Right lung (tissue), 5 donors: Measurements from ENCODE around the gene SGSM2. TPM values are rescaled to one million over a fixed set of nuclear protein-coding genes. Genes with fewer than 3 reads are reported as not detected.
A peak's percentile ranks its signal among the peaks of the same experiment; 100 is the strongest.

ENCODE experiments used
- DNase-seq, 2 donors: peaks; one replicate each; pipeline ENCODE4 v3.0.0-alpha.2; 2013
- polyA plus RNA-seq, 5 donors: library from polyadenylated mRNA; unstranded; fragments of 120-200 nt; gene quantifications; one replicate each; pipeline versions ENCODE4 v1.2.1 to v1.2.3, GENCODE V29; 2013; ENCODE audit warnings: inconsistent platforms in 1 of 5, low replicate concordance in 1 of 5; ENCODE audit not compliant: insufficient read length in 5 of 5, insufficient read depth in 1 of 5

The SGSM2 gene
- polyA plus RNA-seq, 5 donors: 68.8 to 103 (median 86.9) TPM

GRCh38 chr17:2385240-2386210 lies 48.2 kb downstream of the SGSM2 start:
- no peak for DNase-seq

DNA sequence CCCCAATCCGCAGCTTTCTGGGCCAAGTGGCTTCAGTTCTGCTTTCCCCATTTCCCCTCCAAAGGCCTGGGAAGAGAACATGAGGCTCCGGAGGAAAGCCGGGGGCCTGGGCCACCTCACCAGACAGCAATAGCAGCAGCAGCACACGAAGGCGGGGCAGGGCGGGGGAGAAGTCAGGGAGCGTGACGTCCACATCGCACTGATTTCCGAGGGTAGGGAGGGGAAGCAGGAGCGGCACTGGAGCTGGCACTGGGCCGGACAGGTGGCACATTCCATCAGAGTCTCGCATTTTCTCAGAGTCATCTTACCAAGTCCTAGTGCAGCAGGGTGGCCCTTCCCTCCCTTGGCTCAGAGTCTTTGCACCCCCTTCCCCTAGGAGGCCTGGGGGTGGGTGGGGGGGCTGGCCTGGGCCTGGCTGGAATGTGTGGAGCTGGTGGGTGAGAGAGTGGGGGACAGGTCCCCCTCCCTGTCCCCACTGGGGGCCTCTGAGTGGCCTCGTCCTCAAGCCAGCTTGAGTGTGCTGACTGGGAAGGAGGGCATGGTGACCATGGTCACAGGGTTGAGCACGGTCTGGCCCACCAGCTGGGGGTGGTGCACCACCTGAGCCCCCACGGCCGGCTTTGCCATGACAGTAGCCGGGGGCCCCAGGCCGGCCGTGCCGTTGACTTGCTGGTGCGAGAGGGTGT lies 49.2 kb downstream of the SGSM2 start:
- no peak for DNase-seq

DNA sequence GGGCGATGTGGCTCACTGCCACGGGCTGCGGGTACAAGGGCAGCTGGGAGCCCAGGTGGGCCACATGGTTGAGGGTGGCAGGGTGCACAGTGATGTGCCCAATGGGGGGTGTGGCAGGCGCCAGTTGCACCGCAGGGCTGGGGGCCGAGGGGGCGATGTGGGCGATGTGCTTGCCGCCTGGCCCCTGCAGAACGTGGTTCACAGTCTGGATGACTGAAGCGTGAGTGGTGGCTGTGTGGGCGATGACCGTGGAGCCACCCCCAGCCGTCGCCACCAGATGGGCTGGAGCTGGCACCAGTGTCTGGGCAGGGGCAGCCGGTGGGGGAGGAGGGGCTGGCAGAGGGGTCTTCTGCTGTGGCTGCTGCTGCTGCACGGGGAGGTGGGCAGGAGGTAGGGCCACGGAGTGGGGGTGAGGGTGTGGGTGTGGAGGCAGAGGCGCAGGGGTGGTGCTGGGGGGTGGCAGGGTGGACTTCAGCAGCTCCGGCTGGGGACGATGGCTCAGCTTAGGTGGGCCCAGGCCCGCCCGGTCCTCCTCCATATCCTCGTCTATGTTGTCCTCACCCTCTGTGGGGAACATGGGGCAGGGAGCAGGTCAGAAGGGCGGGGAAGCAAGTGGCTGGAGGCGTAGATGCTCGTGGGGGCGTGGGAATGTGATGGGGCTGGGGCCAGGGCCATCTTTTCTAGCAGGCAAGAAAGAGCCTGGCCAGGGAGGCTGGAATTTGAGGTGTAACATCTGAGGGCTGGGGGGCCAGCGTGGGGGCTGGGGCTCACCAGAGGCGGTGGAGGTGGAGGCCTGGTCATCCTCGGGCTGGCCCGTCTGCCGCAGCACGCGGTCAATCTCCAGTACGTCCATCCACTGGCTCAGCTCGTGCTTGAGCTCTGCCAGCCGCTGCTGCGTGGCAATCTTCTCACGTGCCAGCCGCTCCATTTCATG lies 50.1 kb downstream of the SGSM2 start:
- no peak for DNase-seq

DNA sequence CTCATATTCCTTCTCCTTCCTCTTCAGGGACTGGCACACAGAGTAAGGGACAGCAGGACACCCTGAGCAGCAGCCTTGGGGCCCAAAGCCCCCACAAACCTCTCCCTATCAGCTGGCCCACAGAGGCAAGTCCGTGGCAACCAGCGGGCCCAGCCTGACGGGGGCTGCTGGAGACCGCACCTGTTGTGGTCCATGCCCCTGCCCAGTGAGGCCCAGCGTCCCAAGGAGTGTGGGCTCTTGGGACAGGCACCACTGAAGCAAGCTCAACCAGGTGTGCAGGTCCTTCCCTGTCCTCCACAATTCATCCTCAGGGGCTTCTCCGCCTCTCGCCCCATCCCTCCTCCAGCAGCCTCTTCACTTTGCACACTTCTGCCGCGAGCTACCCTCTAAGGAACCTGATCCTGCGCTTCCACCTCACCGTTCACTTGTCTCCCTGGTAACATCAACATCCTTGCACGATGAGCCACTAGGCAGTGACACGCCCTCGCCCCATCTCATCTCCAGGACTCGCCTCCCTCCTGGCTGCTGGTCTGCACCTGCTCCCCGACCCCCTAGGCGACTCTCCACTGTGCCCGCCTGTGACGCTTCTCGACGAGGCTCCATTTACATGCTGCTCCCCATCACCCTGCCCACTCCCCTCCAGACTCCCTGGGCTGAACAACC lies 50.9 kb downstream of the SGSM2 start:
- no peak for DNase-seq

GRCh38 chr17:2388683-2389055 lies 51.4 kb downstream of the SGSM2 start:
- DNase-seq: no peak

- no peak for DNase-seq
Observed at GRCh38 chr17:2390199-2390836, 53.0 kb downstream of the SGSM2 start.

DNA sequence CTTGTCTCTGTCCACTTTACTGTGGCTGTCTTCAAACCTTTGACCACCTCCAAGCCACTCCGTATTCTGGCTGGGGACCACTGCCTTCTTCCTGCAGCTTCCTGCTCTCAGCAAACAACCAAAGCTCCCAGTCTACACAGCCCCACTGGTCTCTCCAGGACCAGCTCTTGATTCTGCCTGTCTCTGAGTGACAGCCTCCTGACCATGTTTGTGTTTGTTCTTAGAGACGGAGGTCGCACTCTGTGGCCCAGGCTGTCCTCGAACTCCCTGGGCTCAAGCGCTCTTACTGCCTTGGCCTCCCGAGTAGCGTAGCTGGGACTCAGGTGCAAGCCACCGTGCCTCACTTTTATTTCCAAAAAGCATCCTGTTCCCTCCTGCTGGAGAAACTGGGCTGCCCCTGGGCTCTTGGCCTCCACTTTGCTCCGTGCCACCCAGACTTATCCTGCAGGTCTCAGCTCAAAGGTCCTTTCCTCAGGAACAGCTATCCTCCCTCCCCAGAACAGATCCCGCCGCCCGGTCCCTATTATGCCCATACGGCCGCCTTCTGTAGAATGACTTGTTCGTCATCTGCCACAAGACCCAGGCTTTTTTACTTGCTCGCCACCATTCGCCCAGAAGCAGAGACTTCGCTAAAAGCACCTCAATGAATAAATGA lies 54.4 kb downstream of the SGSM2 start:
- DNase-seq: no peak

GRCh38 chr17:2392252-2393173 lies 55.2 kb downstream of the SGSM2 start:
- DNase-seq: peak; percentile 93 to 94

- peak; percentile 90 for DNase-seq
Observed at GRCh38 chr17:2393174-2393953, 56.1 kb downstream of the SGSM2 start.

DNA sequence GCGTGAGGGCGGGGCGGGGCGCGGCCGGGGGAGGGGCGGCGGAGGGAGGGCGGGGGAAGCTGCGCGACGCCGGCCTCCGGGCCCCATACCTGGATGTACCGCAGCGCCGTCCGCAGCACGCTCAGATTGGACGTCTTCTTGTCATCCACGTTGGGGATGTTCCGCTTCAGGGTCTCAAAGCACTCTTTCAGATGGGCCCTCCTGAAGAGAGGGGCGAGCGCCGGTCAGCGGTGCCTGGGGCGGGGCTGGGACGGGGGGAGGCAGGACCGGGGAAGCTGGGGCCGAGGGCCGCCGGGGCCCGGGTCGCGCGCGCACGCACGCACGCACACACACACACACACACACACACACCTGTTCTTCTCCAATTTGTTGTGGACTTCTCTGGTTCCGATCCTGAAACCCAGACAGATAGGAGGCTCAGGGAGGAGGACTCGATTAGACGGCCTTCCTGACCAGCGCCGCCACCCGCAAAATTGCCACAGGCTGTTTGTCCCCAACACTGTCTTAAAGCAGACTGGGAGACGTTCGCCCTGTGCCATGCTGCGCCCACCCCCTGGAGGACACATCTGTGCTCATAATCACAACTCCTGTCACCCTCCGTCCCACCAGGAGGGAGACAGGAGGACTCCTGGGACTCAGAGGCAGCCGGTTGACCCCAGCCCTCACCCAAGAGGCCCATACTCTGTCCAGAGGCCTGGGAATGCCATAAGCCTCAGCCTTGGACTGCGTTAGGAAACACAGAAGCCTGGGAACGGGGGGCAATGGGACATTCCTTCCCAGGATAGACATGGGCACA lies 56.9 kb downstream of the SGSM2 start:
- DNase-seq: no peak

- DNase-seq: no peak
Observed at GRCh38 chr17:2394775-2395201, 57.5 kb downstream of the SGSM2 start.

GRCh38 chr17:2395258-2396181 lies 58.2 kb downstream of the SGSM2 start:
- peak in 1 of 2 donors; percentile 27 for DNase-seq

GRCh38 chr17:2396192-2396567 lies 58.9 kb downstream of the SGSM2 start:
- no peak for DNase-seq

- peak; percentile 93 to 94 for DNase-seq
Observed at GRCh38 chr17:2396568-2397246, 59.4 kb downstream of the SGSM2 start.
